Right renal pelvis (tissue), 4 donors: ENCODE results near the gene NUP58. TPM values are rescaled to one million over a fixed set of nuclear protein-coding genes. Genes with fewer than 3 reads are reported as not detected.

Source experiments
- DNase-seq, 4 donors: peaks; one replicate each; pipeline ENCODE4 v3.0.0-alpha.2; 2013; ENCODE audit warnings: low read depth in 4 of 4, low spot score in 3 of 4, missing footprints in 1 of 4
- polyA plus RNA-seq, 4 donors: library from polyadenylated mRNA; unstranded; fragments of 120-200 nt; gene quantifications; one replicate each; pipeline ENCODE4 v1.2.1, GENCODE V29; 2013; ENCODE audit not compliant: insufficient read length in 4 of 4

Gene NUP58
- polyA plus RNA-seq, 4 donors = 44.8 to 51.4 (median 49.1) TPM

- DNase-seq = no peak
These were observed 74.4 kb downstream of the NUP58 start for GRCh38 chr13:25375727-25376358.

GRCh38 chr13:25377244-25377962 lies 76.0 kb downstream of the NUP58 start:
- DNase-seq = no peak

GRCh38 chr13:25378528-25378927 lies 77.1 kb downstream of the NUP58 start:
- DNase-seq = no peak

GRCh38 chr13:25379011-25379410 lies 77.6 kb downstream of the NUP58 start:
- DNase-seq = no peak

GRCh38 chr13:25380082-25380481 lies 78.7 kb downstream of the NUP58 start:
- no peak for DNase-seq

- no peak for DNase-seq
These were observed 79.4 kb downstream of the NUP58 start for GRCh38 chr13:25380741-25381324.

- no peak for DNase-seq
These were observed 83.5 kb downstream of the NUP58 start for GRCh38 chr13:25384758-25385410.

- DNase-seq = no peak
These were observed 90.5 kb downstream of the NUP58 start for GRCh38 chr13:25391932-25392331.

Other genes with a start within 250 kb of the NUP58 start
- gene PABPC3, start 205.5 kb upstream of the NUP58 start, polyA plus RNA-seq = 1 to 10 TPM in 1 of 4 donors, under 1 TPM in 3; 0.83 to 1.8 (median 0.91) TPM
- gene AMER2, start 129.3 kb upstream of the NUP58 start, polyA plus RNA-seq = under 1 TPM; 0.22 to 0.40 (median 0.38) TPM
- 10 to 100 TPM; 17.8 to 24.3 (median 22.6) TPM for gene MTMR6, start 14.1 kb upstream of the NUP58 start, polyA plus RNA-seq
- gene ATP8A2, start 70.3 kb downstream of the NUP58 start, polyA plus RNA-seq = 1 to 10 TPM; 5.5 to 7.4 (median 5.6) TPM